CD4-positive, alpha-beta T cell (primary cell): Measurements from ENCODE around the gene KIF26B. TPM values are rescaled to one million over a fixed set of nuclear protein-coding genes. Genes with fewer than 3 reads are reported as not detected.

Experiments used
- ATAC-seq: fragments of 200-7000 bp; cut with Tn5 transposase; one replicate; pipeline ENCODE4 v1.10.0; 2022; ENCODE audit warnings: mild to moderate bottlenecking; ENCODE audit not compliant: poor library complexity
- CTCF ChIA-PET: fragments of 350-600 bp; sonication (Branson Sonifier 250); formaldehyde crosslinking; loops from one replicate; lab custom pipeline; 2021; ENCODE audit warnings: antibody characterized with exemption, inconsistent platforms; lab: Charles Lee
- POLR2A ChIA-PET: fragments of 350-600 bp; sonication (Branson Sonifier 250); formaldehyde crosslinking; loops from one replicate; lab custom pipeline; 2021; ENCODE audit warnings: antibody characterized with exemption, inconsistent platforms; lab: Charles Lee
- DNase-seq, 14 experiments: peaks; one replicate each; pipeline ENCODE4 v3.0.0-alpha.2; 2013 to 2020; ENCODE audit warnings: mixed read lengths in 2 of 14
- H3K27ac ChIP-seq, 2 donors: one replicate each; pipeline versions ENCODE4 v1.5.1 to v1.7.0; 2013; ENCODE audit warnings: low read length in 2 of 2, low read depth in 1 of 2, mild to moderate bottlenecking in 1 of 2
- H3K27me3 ChIP-seq, 2 experiments: 1 replicate in 1 of 2; 2 replicates in 1 of 2; pipeline versions ENCODE4 v1.6.1 to v1.7.0; 2013; ENCODE audit warnings: low read length in 2 of 2, control low read depth in 1 of 2, mild to moderate bottlenecking in 1 of 2, moderate library complexity in 1 of 2; ENCODE audit not compliant: insufficient read depth in 2 of 2, control insufficient read depth in 1 of 2
- H3K36me3 ChIP-seq: one replicate; pipeline ENCODE4 v1.6.1; 2013; ENCODE audit warnings: low read length, control low read depth; ENCODE audit not compliant: insufficient read depth
- H3K4me1 ChIP-seq: one replicate; pipeline ENCODE4 v1.6.1; 2013; ENCODE audit warnings: low read length, control low read depth; ENCODE audit not compliant: insufficient read depth
- H3K4me3 ChIP-seq: one replicate; pipeline ENCODE4 v1.5.1; 2013; ENCODE audit warnings: mild to moderate bottlenecking, low read length, moderate library complexity
- H3K9me3 ChIP-seq, 2 experiments: 1 replicate in 1 of 2; 2 replicates in 1 of 2; pipeline versions ENCODE4 v1.6.1 to v1.7.0; 2013; ENCODE audit warnings: low read length in 2 of 2, mild to moderate bottlenecking in 2 of 2, control low read depth in 1 of 2, moderate library complexity in 1 of 2; ENCODE audit not compliant: control insufficient read depth in 1 of 2, insufficient read depth in 1 of 2
- H3K27ac Mint-ChIP-seq: one replicate; pipeline ENCODE4 v1.8.0; 2020; ENCODE audit warnings: mixed read lengths
- H3K27me3 Mint-ChIP-seq: one replicate; pipeline ENCODE4 v1.8.0; 2021; ENCODE audit warnings: mixed read lengths
- H3K36me3 Mint-ChIP-seq: one replicate; pipeline ENCODE4 v1.8.0; 2021; ENCODE audit warnings: low read depth, mixed read lengths
- H3K4me1 Mint-ChIP-seq: one replicate; pipeline ENCODE4 v1.8.0; 2021; ENCODE audit warnings: low read depth, mixed read lengths
- H3K4me3 Mint-ChIP-seq: one replicate; pipeline ENCODE4 v1.8.0; 2020; ENCODE audit warnings: mild to moderate bottlenecking, mixed read lengths
- H3K9me3 Mint-ChIP-seq: one replicate; pipeline ENCODE4 v1.8.0; 2020; ENCODE audit warnings: mixed read lengths
- intact Hi-C, 2 experiments: fragments of 100-400 bp; cut with DNase I in 1 of 2; cut with micrococcal nuclease in 1 of 2; formaldehyde crosslinking; loops; one replicate each; pipeline versions ENCODE4 v1.15.1 to v1.9.0; 2023 to 2025; cut with DNase I, micrococcal nuclease
- total RNA-seq, 174 experiments: library from RNA in 2 of 174; stranded (reverse) in 2 of 174; gene quantifications; one replicate each; pipeline ENCODE4 v1.2.3 and lab custom pipeline; 2021 to 2026
- TF ChIP-seq, protein P1 (sequence below): fragments of 200-600 bp; IDR thresholded peaks from one replicate; pipeline ENCODE4 v1.8.0; 2022; ENCODE audit warnings: antibody characterized with exemption, mild to moderate bottlenecking

KIF26B gene
- total RNA-seq, 2 experiments from 2014 or later = 0.03 TPM; not detected in 1

- H3K4me1 Mint-ChIP-seq = no peaks in the 10 kb centered on the region
- H3K9me3 Mint-ChIP-seq = no peaks in the 10 kb centered on the region
- DNase-seq (no peak), ATAC-seq (no peak)
- Histone ChIP-seq H3K4me1 (no peaks in the 10 kb centered on the region), H3K36me3 (no peaks in the 10 kb centered on the region), H3K4me3 (no peak overlapping the region), H3K27me3 (peaks cover 9 to 35% of the 10 kb centered on the region in 2 experiments), H3K27ac (no peak overlapping the region), H3K9me3 (peaks cover 0 to 9% of the 10 kb centered on the region in 2 experiments)
- H3K27me3 Mint-ChIP-seq = peaks cover 74% of the 10 kb centered on the region
- no peak overlapping the region for H3K27ac Mint-ChIP-seq
- TF ChIP-seq, protein P1, sequence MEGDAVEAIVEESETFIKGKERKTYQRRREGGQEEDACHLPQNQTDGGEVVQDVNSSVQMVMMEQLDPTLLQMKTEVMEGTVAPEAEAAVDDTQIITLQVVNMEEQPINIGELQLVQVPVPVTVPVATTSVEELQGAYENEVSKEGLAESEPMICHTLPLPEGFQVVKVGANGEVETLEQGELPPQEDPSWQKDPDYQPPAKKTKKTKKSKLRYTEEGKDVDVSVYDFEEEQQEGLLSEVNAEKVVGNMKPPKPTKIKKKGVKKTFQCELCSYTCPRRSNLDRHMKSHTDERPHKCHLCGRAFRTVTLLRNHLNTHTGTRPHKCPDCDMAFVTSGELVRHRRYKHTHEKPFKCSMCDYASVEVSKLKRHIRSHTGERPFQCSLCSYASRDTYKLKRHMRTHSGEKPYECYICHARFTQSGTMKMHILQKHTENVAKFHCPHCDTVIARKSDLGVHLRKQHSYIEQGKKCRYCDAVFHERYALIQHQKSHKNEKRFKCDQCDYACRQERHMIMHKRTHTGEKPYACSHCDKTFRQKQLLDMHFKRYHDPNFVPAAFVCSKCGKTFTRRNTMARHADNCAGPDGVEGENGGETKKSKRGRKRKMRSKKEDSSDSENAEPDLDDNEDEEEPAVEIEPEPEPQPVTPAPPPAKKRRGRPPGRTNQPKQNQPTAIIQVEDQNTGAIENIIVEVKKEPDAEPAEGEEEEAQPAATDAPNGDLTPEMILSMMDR = no peak
- ChIA-PET CTCF (no interaction called here), POLR2A (no interaction called here)
- no peak overlapping the region for H3K4me3 Mint-ChIP-seq
- H3K36me3 Mint-ChIP-seq = no peaks in the 10 kb centered on the region
- intact Hi-C loops = no loop called here
Measured at GRCh38 chr1:245168906-245169305, 14.1 kb downstream of the KIF26B start.

DNA sequence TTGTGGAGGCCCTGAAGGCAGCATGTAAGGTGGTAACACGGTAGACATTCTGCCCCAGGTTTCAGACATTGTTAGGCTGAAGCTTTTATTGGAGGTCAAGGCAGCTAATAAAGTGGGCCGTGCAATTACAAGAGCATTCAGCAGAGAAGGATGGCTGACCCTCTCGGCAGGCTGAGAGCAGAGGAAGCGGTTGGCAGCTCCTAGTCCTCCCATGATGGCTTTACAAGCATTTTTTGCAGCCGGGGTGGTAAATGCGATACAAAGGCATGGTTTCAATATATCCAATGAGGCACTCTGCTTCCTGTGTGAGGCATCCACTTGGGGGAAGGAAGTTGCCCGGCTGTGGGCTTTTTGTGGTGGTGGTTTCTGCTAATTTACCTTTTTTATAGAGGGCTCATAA, 14.6 kb downstream of the KIF26B start:
- H3K4me1 Mint-ChIP-seq = no peaks in the 10 kb centered on the region
- H3K27ac Mint-ChIP-seq = no peak overlapping the region
- H3K9me3 Mint-ChIP-seq = no peaks in the 10 kb centered on the region
- Histone ChIP-seq H3K4me3 (no peak overlapping the region), H3K4me1 (no peaks in the 10 kb centered on the region), H3K27me3 (peaks cover 9 to 35% of the 10 kb centered on the region in 2 experiments), H3K9me3 (peaks cover 0 to 9% of the 10 kb centered on the region in 2 experiments), H3K27ac (no peak overlapping the region), H3K36me3 (no peaks in the 10 kb centered on the region)
- ChIA-PET POLR2A (no interaction called here), CTCF (no interaction called here)
- no peak overlapping the region for H3K4me3 Mint-ChIP-seq
- DNase-seq (no peak), ATAC-seq (no peak)
- intact Hi-C loops = no loop called here
- peaks cover 71% of the 10 kb centered on the region for H3K27me3 Mint-ChIP-seq
- TF ChIP-seq, protein P1 = no peak
- no peaks in the 10 kb centered on the region for H3K36me3 Mint-ChIP-seq

DNA sequence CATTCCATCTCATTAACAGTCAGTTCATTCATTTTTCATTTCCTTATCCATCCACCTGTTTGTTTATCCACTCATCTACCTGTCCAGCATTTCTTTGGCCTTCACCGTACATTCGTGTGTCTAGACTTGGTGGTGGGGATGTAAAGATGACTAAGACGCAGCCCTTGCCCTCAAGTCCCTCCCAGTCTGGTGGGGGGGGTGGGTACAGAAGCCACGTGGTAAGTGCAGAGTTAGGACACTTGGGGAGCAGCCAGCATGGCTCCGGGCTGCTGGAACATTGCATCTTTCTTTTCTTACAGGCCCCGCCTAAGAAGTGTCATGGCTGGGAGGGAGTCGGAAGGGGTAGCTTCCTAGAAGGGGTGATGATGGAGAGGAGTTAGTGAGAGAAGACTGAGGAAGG, 17.2 kb downstream of the KIF26B start:
- Histone ChIP-seq H3K9me3 (peaks cover 0 to 9% of the 10 kb centered on the region in 2 experiments), H3K4me1 (no peaks in the 10 kb centered on the region), H3K4me3 (no peak overlapping the region), H3K27me3 (peaks cover 4 to 23% of the 10 kb centered on the region in 2 experiments), H3K27ac (no peak overlapping the region), H3K36me3 (no peaks in the 10 kb centered on the region)
- Mint-ChIP-seq H3K36me3 (no peaks in the 10 kb centered on the region), H3K4me3 (no peak overlapping the region), H3K27me3 (peaks cover 48% of the 10 kb centered on the region), H3K4me1 (no peaks in the 10 kb centered on the region), H3K27ac (no peak overlapping the region), H3K9me3 (no peaks in the 10 kb centered on the region)
- ChIA-PET CTCF (no interaction called here), POLR2A (no interaction called here)
- intact Hi-C loops = no loop called here
- TF ChIP-seq, protein P1 = no peak
- ATAC-seq (no peak), DNase-seq (no peak)
